ENCODE measurements around the gene GJB2.

GJB2 gene

DNA sequence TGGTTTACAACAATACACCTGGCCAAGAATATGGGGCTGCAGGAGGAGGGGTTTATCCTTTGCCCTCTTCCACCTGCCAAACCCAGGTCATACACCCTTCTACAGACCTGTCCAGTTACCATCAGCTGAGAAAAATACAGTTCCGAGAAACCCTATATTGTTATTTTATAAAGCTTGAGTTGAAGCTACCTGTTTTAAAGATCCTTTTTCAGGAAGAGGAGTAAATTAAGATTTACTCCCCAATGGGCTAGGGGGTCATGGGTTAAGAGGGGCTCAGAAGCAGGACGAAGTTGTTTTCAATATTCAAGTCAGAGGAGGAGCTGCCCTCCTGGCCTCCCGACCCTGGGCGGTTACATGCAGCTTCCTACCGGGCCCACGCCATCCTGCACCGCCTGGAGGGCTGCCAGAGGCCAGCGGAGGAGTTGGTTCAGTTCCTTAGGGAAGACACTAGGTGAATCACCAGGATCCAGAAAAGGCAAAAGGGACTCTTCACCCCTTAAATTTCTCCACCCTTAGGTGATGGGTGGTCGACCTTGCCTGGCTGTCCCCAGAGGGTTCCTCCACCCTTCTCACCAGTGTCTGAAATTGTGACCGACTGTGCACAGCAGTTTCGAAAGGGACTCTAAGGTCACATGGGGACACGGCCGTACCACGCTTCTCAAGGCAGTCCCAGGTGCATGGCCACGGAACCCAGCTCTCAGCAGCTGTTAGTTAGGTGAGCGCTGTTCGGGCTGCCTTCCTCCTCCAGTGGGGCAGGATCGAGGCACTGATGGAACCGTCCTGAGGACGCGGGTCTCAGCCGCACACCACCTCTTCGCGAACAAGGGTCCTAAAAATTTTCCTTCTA, 1.2 kb downstream of the GJB2 start:
- DNase-seq = no peak

DNA sequence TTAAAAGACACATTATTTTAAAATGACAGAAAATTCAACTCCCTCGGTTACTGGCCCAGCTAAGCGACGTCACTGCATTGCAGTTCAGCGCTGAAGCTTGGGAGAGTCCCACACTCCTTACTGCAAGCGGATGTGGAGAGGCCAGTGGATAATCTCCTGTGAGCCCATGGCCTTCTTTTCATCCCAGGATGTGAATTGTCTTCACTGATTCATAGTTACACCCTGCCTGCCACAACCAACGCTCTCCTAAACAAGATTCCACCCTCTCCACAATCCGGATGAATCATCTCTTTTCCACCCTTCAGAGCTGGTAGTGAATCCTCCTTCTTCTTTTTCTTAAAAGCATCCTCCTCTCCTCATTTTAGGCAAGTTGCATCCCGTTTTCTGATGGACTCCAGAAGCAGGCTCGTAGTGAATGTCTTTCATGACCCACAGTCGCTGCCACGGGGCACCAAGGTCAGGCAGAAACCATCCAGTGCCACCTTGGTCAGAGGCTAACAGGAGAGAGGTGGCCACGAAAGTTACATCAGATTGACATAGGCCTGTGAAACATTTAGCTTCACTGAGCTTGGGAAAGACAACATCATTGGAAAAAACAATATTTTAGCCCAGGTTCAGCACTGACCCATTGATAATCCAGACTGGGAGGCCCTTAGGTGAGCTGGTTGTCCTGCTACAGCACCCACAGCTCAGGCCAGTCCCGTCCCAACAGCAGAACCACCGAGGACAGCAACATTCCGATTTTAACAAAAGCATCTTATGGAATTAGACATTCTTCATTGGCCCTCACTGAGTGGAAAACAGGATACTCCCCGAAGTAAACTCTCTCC, 2.0 kb downstream of the GJB2 start:
- no peak for DNase-seq

DNA sequence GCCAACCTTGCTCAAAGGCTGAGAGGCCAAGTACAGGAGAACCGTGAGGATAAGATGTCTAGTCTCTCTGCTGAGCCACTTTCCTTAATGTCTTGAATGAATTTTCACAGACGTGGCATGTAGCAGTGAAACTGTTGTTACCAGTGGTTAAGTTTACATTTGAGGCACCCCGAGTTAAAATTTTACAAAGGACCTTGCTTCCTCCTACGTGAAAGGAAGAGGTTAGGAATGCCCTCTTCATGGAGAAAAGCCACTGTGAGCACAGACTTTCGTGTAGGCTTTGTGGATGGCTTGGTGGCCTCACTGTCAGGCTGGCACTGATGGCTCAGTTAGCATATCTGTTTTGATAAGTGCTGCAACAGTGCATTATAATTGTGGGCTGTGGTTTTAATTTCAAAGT, 2.7 kb downstream of the GJB2 start:
- DNase-seq = no peak

DNA sequence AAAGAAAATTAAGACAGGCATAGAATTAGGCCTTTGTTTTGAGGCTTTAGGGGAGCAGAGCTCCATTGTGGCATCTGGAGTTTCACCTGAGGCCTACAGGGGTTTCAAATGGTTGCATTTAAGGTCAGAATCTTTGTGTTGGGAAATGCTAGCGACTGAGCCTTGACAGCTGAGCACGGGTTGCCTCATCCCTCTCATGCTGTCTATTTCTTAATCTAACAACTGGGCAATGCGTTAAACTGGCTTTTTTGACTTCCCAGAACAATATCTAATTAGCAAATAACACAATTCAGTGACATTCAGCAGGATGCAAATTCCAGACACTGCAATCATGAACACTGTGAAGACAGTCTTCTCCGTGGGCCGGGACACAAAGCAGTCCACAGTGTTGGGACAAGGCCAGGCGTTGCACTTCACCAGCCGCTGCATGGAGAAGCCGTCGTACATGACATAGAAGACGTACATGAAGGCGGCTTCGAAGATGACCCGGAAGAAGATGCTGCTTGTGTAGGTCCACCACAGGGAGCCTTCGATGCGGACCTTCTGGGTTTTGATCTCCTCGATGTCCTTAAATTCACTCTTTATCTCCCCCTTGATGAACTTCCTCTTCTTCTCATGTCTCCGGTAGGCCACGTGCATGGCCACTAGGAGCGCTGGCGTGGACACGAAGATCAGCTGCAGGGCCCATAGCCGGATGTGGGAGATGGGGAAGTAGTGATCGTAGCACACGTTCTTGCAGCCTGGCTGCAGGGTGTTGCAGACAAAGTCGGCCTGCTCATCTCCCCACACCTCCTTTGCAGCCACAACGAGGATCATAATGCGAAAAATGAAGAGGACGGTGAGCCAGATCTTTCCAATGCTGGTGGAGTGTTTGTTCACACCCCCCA, 3.8 kb downstream of the GJB2 start:
- no peak for DNase-seq

DNA sequence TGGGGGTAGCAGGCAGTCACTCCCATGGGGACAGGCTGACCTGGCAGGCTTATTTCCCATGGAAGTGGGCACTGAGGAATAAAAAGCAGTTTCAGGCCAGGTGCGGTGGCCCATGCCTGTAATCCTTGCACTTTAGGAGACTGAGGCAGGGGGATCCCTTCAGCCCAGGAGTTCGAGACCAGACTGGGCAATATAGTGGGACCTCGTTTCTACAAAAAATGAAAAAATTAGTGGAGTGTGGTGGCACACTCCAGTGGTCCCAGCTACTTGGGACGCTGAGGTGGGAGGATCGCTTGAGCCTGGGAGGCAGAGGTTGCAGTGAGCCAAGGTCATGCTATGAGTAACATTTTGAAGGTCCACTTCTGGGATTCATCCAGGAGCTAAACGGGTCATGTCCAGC, 6.0 kb downstream of the GJB2 start:
- DNase-seq = no peak

DNA sequence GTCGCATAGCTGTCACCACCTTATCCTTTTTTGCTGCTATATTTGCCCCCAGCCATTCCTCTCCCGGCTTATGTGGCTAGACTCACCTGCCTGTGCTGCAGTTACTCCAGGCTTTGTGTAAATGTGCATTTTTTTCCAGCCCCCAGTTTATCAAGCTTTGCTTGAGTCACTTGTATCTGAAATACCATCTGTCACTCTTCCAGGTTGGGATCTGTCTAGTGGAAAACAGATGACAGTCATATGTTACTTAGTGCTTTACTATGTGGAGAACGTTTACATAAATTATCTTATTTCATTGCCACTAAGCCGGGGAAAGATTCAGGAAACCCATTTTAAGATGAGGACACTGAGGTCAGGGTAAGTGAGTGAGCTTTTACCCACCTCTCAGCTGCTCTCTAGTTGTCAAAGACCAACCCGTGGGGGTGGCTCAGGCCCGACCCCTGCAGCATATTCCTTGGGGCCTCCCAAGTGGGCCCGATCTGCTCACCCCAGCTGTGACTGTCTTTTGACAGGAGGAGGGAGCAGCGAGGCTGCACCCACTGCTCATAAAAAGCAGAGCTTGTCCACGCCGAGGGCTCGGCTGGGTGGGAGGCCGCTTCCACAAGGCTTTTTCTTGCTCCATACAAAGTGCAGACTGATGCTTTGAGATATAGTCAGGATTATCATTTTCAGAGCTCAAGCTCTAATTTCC, 7.2 kb downstream of the GJB2 start:
- DNase-seq = no peak

DNA sequence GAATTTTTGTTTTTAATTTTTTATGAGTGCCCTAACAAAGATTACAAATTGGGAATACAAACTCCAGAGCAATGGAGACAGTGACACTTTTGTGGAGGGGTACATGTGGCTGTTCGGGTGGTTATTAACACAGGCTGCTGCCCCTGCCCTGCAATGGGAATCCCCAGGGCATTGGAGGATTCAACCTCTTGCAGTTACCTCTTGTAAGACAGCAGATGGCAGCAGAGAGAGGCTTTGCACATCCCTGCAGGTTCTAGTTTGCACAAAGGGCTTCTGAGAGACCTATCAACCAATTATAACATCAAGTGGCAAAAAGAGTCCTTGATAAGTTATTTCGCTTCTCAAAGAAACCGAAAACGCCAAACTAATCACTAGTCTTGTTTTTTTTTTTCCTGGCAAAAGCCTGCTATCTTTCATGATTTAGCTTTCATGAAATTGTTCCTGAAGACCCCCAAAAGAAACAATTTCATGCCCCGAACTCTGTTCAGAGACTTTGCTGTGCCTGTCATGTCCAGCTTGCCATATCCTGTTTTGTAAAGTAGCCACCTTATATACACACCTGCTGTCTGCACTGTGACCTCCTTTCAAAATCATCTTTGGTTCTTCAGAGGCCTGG, 10.4 kb downstream of the GJB2 start:
- DNase-seq = no peak

DNA sequence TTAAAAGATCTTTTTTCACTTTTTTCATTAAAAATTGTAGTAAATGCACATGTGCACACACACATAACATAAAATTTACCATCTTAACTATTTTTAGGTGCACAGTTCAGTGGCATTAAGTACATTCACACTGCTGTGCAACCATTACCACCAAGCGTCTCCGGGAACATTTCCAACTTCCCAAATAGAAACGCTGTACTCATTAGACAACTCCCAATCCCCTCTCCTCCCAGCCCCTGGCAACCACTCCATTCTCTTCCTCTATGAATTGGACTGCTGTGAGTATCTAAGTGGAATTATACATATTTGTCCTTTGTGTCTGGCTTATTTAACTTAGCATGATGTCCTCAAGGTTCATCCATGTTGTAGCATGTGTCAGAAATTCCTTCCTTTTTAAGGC, 11.6 kb downstream of the GJB2 start:
- no peak for DNase-seq

DNA sequence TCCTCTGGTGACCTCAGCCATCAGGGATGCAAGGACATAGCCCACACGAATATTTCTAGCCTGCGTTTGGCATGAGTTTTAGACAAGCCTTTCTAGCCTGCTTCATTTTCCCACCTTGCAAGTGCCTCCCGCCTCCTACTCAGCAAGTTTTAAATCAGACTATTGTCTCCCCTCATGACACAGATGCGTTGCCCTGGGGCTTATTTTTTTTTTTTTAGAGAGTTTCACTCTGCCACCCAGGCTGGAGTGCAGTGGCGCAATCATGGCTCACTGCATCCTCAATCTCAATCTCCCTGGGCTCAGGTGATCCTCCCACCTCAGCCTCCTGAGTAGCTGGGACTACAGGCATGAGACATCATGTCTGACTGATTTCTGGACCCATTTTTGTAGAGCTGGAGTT, 14.6 kb downstream of the GJB2 start:
- DNase-seq = no peak

DNA sequence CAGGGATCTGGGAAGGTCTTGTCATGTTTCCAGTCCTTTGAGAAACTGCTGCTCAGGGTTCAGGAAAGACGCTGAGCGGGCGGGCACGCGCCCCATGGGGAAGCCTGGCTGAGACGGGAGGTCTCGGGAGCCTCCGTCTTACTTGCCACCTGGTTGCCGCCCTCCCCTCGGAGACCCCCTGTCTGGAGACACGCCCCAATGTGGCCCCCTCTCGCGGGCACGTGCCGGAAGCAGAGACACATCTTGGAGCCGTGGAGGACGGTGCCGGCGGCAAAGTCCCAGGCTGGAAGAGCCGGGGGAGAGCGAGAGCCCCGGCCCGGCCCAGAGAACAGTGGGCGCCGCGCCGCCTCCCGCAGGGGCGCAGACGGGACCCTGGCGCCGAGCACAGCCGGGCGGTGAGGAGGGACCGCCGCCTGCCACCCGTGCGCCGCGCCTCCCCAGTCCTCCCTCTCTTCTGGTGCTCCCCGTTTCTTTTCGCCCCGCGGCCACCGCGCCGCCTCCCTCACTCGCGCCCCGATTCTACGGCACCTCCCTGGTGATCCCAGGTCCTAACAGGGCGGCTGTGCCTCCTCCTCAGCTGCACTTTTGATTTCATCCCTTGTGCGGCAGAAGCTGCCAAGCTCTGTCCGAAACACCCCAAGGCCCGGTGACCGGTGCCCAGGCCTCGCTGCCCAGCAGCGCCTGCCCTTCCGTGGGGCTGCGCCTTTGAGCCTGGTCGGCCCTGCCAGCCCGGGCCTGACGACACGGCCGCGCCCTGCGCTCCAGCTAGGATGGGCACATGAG, 15.5 kb downstream of the GJB2 start:
- DNase-seq = no peak

DNA sequence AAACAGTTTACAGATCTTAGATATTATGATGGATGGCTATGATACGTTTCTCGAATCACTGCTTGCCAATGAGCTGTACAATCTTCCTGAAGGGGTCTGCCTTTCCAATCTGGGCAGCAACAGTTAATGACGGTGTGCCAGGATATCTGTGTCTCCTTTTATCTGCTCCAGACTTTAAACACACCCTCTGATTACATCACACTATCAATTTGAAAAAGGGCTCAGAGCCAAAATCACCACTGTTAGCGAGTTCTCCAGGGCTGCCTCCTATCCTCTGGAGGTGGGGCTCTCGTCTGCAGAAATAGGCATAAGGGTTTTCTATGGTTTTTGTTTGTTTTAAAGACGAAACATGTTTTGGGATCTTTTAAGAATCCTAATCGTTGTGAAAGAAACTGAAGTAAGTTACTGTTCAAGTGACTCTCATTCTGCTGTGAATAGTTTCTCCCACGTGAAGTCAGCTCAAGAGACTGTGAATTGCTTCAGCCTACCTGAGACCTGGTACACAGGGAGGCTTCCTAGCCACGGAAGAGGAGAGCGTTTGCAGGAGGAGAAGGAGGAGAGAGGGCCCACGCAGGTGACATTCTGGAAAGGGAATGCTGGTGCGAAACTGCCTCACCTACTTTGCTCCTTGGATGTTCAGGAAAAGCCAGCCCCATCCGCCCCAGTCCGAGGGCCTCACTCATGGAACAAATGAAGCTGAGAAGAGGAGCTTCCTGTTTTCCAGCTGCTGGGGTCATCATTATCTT, 16.7 kb downstream of the GJB2 start:
- no peak for DNase-seq

DNA sequence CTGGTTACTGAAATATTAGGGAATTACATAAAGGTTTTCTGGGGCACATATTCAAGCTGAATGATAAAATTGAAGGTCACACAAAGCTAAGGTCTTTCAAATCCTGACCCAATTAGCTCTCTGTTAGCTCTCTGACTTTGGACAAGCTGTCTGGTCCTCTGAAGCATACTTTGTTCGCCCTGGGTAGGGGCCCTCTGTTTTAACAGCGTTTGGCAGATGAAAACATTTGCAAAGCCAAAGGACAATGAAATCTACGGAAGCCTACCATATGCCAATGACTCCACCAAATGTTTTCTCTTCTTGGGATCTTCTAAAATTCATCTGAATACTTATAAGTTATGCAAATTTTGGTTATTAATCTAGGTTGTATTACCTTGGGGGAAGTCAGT, 17.3 kb downstream of the GJB2 start:
- DNase-seq = no peak

DNA sequence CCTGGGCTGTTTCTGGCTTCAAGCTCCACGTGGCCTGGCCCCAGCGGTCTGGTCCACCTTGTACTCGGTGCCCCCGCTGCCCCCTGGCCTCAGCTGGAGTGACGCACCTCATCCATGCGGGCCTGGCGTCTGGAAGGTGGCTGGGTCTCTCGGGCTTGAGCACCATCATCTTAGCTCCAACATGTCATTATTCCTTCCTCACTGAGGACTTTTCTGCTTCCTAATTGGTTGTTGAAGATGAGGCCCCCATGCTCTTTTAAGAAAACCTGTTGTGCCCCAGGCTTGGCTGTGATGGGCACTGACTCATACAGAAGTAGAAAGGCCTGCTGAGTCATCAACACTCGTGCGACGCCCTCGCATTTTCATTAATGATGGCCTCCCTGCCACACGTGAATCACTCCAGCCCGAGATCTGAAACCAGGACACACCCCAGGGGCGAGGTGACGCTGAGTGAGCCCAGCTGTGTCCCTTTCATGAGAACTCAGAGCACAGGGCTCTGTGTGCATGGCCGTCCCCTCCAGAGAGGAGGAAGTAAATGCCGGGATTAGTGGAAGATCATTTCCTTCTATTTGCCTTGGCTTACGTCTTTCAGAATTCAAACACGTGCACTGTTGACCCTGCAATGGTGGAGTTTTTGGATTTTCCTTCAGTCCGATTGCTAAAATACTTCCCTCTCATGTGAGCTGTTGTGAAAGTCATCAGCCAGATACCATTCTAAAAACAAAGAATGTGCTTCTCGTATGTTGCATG, 17.9 kb downstream of the GJB2 start:
- no peak for DNase-seq

DNA sequence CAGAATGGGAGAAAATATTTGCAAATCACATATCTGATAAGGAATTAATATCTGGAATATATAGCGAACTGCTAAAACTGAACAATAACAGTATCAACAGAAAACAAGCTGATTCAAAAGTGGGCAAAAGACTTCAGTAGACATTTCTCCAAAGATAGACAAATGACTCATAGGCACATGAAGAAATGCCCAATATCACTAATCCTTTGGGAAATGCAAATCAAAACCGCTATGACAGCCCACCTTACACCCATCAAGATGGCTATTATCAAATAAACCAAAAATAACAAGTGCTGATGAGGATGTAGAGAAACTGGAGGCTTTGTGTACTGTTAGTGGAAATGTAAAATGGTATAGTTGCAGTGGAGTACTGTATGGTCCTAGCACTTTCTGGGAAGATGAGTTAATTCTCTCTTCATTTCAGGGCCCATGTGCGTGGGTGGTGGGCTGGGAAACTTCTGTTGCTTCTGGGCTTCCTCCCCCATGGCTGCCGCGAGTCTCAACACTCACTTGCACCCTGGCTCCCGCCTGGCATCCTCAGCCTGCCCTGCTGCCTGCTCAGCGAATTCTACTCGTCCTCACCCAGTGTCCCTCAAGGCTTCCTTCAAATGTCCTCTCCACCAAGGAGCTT, 19.5 kb downstream of the GJB2 start:
- DNase-seq = no peak

DNA sequence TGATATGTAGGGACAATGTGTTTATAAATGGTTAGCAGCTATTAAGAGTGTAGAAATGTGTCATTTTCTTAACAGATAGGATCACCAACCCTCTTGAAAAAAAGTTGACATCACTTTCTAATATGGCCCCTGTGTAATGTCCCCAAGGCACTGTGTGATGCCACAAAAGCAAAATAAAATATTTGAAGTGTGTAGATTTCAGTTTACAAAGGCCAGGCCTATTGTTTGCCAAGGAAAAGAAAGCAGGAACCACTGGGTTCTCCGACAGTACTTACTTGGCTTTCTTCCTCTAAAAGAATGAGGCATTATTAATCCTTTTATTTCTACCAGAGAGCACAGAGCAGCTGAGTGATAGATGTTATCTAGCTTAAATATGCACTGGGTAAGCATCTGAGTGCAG, 21.4 kb downstream of the GJB2 start:
- no peak for DNase-seq

DNA sequence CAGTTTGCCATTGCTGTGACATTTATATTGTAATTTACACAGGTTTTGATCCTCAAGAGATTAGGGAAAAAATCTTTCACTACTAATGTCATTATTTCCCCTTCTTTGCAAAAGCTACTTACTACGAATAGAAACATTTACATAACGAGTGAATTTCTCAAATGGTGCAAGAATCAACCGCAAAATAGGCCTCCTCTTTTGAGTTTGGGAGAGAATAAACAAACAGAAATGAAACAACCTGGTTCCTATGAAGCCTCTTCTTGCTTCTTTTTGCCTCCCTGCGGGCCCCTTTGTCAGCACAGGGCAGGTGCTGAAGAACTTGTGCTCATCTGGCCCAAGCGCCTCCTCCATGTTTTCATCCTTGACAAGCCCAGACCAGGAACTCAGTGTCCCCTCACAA, 21.8 kb downstream of the GJB2 start:
- DNase-seq = no peak

DNA sequence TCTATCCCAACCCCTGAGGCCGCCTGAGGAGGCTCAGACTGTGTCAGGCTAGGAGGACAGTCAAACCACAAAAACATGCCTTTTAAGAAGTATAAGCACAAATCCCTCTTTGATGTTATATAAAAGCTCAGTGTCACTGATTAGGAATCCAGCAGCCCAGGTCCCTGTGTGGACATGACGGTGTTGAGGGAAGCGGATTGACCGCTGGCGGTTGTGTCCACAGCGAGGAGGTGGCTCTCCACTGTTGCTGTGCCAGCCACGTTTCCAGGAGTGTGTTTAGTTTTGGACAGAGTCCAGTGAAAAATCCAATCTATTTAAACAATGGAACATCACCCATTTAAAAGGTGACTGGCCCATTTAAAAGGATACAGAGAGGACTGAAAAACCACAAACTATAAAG, 24.3 kb downstream of the GJB2 start:
- DNase-seq = no peak

DNA sequence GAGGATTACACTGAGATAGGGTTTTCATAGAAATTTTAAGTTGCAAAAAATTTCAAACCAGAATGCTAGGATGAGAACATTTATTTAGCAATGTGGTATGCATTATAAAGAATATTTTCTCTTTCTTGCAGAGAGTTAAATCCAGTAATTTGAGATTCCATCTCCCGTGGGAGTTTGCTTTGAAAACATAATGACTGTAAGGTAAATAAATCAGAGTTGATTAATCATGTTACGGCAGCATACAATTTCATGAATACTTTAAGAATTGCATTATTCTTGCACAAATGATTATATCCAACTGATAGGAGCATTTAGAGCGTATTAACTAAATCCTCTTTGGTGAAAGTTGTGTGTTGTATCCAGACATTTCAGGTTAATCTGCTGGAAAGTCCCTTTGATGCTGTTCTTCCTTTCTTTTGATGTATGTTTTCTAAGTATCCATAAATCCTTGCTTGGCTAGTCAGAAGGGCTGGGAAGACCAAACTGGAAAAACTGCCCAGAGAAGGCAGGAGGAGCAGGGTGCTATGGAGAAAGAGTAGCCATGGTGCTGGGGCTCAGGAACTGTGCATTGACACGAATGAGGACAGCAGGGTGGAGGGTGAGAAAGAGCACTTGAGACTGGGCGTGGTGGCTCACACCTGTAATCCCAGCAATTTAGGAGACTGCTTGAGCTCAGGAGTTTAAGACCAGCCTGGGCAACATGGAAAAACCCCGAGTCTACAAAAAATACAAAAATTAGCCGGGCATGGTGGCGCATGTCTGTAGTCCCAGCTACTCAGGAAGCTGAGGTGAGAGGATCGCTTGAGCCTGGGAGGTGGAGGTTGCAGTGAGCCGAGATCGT, 27.1 kb downstream of the GJB2 start:
- DNase-seq = no peak

DNA sequence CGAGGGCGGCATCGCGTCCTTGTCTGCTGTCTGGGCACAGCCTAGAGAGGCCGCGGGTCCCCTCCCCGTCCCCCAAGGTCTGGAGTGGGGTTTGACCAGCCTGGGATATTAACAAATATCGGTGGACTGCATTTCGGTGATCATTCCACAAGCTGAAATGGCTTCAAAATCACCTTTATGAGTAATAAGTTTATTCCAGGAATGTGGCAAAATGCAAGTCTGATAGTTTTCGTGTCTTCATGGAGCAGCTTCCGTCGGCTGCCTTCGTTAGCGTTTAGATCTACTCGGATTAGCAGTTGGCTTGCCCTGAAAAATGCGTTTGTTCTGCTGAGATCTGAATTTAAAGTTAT, 30.8 kb downstream of the GJB2 start:
- DNase-seq = no peak

Data from cortex of kidney (tissue), 1 donor.